ACHN (cell line): ENCODE data around the gene BEGAIN.

Source experiments
- DNase-seq: peaks from one replicate; pipeline ENCODE4 v3.0.0-alpha.2; 2015
- in situ Hi-C: cut with HindIII; loops from 2 replicates; pipeline ENCODE4 v1.10.0; 2017; ENCODE audit warnings: low sequenced_read_pairs, low pct_ligation_motif_present, low pct_unique_long_range_greater_than_20kb

BEGAIN gene

GRCh38 chr14:100574642-100575031 is 12.6 kb downstream of the BEGAIN start:
- in situ Hi-C loops: no loop called here
- no peak for DNase-seq

DNA sequence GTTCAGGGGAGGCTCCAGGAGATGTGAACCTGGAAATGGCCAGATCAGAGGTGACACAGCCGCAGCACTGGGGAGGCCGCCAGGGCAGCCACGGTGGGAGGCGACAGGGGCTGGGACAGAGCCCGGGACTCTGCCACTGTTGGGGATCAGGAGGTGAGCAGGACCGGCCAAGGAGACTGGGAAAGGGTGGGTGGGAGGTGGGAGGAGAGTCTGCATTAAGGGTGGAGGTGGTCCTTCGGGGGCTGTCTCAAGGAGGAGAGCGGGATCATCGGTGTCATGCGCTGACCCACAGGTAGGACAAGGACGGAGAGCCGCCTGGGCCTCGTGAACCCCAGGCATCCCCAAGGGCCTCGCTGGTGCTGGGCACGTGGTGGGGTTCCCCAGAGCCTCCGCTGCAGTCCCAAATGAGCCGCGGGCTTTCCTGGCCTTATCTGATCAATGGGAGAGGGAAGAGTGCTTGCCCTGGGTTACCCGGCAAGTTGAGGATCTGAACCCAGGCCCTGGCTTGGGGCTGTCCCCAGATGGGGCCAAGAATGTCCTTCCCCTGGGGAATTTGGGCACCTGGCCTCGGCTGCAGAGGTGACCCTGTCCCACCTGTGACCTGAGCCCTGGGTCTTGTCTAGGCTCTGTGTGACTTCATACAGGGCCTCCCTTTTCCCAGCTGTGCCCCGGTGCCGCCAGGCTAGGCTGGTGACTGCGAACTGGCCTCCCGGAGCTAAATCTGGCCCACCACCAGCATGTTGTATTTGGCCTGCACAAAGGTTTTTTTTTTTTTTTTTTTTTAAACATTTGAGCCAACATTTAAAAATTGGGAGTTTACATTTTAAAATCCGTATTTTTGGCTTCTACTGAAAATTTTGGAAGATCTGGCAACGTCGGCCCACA is 13.2 kb downstream of the BEGAIN start:
- DNase-seq: no peak
- in situ Hi-C loops: no loop called here

GRCh38 chr14:100573002-100573756 is 14.0 kb downstream of the BEGAIN start:
- no peak for DNase-seq
- in situ Hi-C loops: no loop called here

DNA sequence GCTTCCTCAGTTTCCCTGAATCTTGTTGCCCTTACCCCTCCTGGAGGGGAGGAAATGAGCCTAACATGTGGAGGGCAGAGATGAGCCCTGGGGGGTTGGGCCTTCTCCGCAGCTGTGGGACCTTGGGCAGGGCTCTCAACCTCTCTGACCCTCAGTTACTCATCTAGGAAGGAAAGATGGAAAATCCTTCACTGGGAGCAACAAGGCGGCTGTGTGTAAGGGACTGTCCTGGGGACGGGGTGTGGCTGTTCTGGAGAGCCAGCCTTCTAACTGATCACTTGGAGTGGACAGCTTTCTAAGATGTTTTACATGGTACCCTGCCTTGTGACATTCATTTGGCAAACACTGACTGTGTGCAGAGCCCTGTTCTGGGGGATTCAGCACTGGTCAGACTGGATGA is 14.7 kb downstream of the BEGAIN start:
- in situ Hi-C loops: no loop called here
- no peak for DNase-seq

DNA sequence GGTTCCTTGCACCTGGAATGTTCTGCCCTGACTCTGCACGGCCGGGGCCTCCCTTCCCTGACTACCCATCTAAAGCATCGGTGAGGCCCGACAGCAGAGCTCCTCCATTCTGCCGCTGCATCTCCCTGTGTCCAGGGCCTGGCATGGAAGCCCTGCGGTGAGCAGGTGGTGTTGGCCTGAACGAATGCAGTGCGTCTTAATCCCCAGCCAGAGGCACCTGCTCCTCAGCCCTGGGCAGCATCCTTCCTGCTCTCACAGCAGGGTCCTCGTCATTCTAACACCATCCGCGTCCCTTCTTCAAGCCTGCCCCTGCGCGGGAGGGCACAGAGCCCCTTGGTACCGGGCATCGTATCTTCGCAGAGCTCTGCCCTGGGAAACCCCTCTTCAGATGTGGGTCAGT is 15.4 kb downstream of the BEGAIN start:
- DNase-seq: no peak
- in situ Hi-C loops: no loop called here

DNA sequence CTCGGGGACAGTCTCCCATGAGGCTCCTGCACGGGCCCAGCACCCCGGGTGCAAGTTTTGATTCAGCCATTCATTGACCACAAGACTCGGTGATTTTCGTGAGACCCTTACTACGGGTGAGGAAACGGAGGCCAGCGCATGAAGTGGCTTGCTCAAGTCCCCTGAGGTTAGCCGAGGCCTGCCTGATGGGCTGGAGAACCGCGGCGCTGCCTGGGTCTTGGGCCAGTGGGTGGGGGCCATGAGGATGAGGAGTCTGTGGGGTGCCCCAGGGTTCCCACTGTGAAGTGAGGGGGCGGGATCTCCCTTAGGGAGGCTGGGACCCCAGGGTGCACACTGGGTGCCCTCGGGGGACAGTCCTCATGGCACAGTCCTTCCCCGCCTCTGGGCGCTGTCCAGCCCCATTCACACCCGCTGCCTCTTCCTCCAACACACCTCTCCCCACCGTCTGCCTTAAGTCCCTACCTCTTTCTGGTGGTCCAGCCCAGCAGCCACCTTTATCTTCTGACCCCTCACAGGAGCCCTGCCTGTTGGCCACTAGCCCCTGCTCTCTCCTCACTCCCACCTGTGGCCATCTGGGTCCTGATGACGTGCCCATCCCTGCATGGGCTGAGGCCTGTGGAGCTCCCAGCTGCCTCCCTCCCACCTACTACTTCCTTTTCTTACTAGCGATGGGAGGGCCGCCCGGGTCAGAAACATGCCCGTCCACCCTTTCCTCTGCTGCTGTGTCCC is 16.3 kb downstream of the BEGAIN start:
- no peak for DNase-seq
- in situ Hi-C loops: no loop called here

- no peak for DNase-seq
- in situ Hi-C loops: no loop called here
Measured at GRCh38 chr14:100569734-100570286, 17.4 kb downstream of the BEGAIN start.

GRCh38 chr14:100568998-100569733 is 18.1 kb downstream of the BEGAIN start:
- in situ Hi-C loops: no loop called here
- DNase-seq: no peak

DNA sequence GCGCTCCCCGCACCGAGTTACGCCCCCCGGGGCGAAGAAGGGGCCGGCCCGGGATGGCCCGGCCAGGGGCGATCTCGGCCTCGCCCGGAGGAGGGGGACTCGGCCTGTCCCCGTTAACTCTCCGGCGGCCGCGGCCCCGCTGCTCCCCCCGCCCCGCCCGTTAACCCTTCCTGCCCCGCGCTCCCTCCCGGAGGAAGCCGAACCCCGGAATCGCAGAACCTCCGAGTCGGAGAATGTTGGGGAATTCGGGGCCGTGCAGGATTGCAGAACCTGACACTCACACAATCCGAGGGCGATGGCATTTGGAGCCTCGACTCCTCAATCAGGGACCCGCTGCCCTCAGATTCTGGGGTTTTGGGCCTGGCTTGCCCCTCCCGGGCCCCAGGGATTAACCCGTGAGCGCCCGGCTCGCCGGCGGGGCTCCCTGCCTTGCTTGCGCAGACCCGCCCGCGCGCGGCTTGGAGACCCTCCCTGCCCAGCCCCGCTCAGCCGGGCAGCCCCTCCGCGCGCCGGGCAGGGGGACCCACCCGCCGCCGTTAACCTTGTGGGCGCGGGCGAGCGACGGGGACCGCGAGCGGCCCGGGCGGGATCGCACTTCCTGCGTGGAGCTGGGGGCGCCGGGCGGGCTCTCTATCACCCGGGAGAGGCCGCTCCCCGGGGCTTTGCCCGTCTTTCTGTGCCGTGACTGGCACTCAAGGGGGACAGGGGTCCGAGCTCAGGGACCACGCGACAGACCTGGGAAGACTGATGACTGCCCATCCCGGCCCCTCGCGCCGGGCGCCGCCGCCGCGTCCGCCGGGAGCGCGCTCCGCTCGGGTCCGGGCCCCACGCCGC is 18.8 kb downstream of the BEGAIN start:
- in situ Hi-C loops: no loop called here
- no peak for DNase-seq

- no peak for DNase-seq
- in situ Hi-C loops: no loop called here
Measured at GRCh38 chr14:100567877-100568163, 19.4 kb downstream of the BEGAIN start.

GRCh38 chr14:100567009-100567876 is 20.0 kb downstream of the BEGAIN start:
- in situ Hi-C loops: no loop called here
- no peak for DNase-seq

- DNase-seq: no peak
- in situ Hi-C loops: no loop called here
Measured at GRCh38 chr14:100566586-100566985, 20.6 kb downstream of the BEGAIN start.

DNA sequence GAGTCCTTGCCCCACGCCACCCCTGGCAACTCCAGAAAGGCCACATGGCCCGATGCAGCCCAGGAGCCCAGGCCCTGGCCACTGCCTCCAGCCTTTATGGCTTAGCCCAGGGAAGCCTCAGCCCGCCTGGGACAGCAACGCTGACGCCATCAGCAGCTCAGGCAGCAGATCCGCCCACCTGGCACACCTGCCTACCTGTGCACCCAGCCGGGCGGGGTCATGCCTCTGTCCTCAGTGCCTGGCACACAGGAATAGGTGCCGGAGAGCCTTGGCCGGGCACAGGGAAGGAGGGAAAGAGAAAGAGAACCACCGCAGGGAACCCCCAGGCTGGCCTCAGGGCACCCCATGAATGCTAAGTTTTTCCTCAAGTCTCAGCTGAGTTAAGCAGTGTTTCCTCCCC is 21.1 kb downstream of the BEGAIN start:
- in situ Hi-C loops: no loop called here
- no peak for DNase-seq

GRCh38 chr14:100565650-100566049 is 21.6 kb downstream of the BEGAIN start:
- in situ Hi-C loops: no loop called here
- no peak for DNase-seq

- no peak for DNase-seq
- in situ Hi-C loops: no loop called here
Measured at GRCh38 chr14:100564512-100564911, 22.7 kb downstream of the BEGAIN start.

DNA sequence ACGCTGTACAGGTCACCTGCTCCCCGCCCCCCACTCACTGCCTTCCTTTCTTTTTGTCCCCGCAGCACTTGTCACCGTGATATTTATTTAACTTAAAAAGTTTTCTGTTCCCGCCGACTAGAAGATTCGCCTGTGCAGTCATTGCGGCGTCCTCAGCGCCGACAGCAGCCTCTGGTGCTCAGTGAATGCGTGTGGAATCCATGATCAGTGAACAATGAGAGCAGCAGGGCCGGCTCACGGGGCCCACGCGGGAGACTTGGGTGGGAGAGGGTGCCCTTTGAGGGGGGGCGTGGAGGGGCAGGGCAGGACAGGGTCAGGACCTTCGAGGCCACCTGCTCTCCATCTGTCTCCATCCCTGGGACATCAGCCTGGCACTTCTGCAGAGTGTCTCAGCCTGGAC is 24.5 kb downstream of the BEGAIN start:
- no peak for DNase-seq
- in situ Hi-C loops: no loop called here

DNA sequence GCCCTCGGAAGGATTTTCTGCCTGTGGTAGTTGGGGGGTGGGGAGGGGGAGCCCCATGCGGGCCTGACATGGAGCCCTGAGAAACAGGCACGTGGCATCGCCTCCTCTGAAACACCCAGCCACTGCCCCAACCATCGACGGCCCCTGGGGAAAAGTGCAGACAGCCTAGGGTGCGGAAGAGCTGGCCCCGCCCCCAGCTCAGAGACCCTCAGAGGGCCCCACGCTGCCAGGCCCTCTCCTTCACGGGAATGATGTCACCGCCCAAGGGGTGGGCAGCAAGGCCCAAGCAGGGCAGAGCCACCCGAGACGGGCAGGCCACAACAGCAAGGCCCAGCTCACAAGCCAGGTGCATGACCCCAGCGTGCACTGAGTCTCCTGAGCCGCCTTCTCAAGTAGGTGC is 26.2 kb downstream of the BEGAIN start:
- DNase-seq: no peak
- in situ Hi-C loops: no loop called here
